Activated naive CD8-positive, alpha-beta T cell treated with anti-CD3 and anti-CD28 coated beads, Interleukin-2, amount 10 ng/mL, durations not matched to agents 7 days and 5 days (primary cell): ENCODE results near the gene TTYH3. TPM values are rescaled to one million over a fixed set of nuclear protein-coding genes. Genes with fewer than 3 reads are reported as not detected.
"Not testable (repeated sequence)": the region's sequence is repeated elsewhere in the genome, so short reads cannot be mapped to it uniquely, and the experiment has no call there.

Experiments
- ATAC-seq: fragments of 150-1000 bp; cut with Tn5 transposase; one replicate; pipeline ENCODE4 v1.10.0; 2021; ENCODE audit warnings: low read depth, moderate library complexity
- POLR2A ChIA-PET: fragments of 350-600 bp; sonication (Branson Sonifier 250); formaldehyde crosslinking; loops from one replicate; lab custom pipeline; 2021; ENCODE audit warnings: antibody characterized with exemption; lab: Charles Lee
- DNase-seq: peaks from one replicate; pipeline ENCODE4 v3.0.0; 2021
- H3K27ac Mint-ChIP-seq: one replicate; pipeline ENCODE4 v1.8.0; 2022; ENCODE audit warnings: mild to moderate bottlenecking, mixed read lengths
- H3K27me3 Mint-ChIP-seq: one replicate; pipeline ENCODE4 v1.8.0; 2022; ENCODE audit warnings: mild to moderate bottlenecking, moderate library complexity, mixed read lengths
- H3K36me3 Mint-ChIP-seq: one replicate; pipeline ENCODE4 v1.8.0; 2021; ENCODE audit warnings: mild to moderate bottlenecking, mixed read lengths
- H3K4me1 Mint-ChIP-seq: one replicate; pipeline ENCODE4 v1.8.0; 2021; ENCODE audit warnings: mixed read lengths
- H3K4me3 Mint-ChIP-seq: one replicate; pipeline ENCODE4 v1.8.0; 2022; ENCODE audit warnings: mild to moderate bottlenecking, moderate library complexity, mixed read lengths
- H3K9me3 Mint-ChIP-seq: one replicate; pipeline ENCODE4 v1.8.0; 2021; ENCODE audit warnings: mixed read lengths
- total RNA-seq, 2 experiments: library from RNA; stranded (reverse); gene quantifications; one replicate each; pipeline ENCODE4 v1.2.3, GENCODE V29; 2021

The TTYH3 gene
- total RNA-seq: 10 to 100 TPM; 32.0 to 33.4 TPM

GRCh38 chr7:2631946-2632732, at the start of gene TTYH3:
Gene TTYH3 (plus strand): TSS chr7:2631986. CDS start chr7:2632156, 170 bp downstream.
- ATAC-seq (peak; percentile 49), DNase-seq (peak; percentile 51)
- Mint-ChIP-seq H3K27me3 (peaks cover 14% of the 10 kb centered on the region), H3K36me3 (no peaks in the 10 kb centered on the region), H3K4me1 (peaks cover 5% of the 10 kb centered on the region), H3K9me3 (no peaks in the 10 kb centered on the region), H3K4me3 (peak within 1 kb of the TSS; percentile 90), H3K27ac (peak within 1 kb of the TSS; percentile 87)
- POLR2A ChIA-PET: interaction anchor here (1.0 to 6.4 kb wide), 6 partner anchors 12 to 278 kb away, joined by 3 to 42 read pairs (median 3); no protein-coding TSS in a partner anchor

GRCh38 chr7:2582006-2582735, 49.6 kb upstream of the TTYH3 start:
- Mint-ChIP-seq H3K4me3 (no peak overlapping the region), H3K4me1 (no peaks in the 10 kb centered on the region), H3K27ac (no peak overlapping the region), H3K27me3 (no peaks in the 10 kb centered on the region), H3K9me3 (no peaks in the 10 kb centered on the region), H3K36me3 (peaks cover 5% of the 10 kb centered on the region)
- POLR2A ChIA-PET: no interaction called here
- DNase-seq: no peak
- ATAC-seq: no peak

DNA sequence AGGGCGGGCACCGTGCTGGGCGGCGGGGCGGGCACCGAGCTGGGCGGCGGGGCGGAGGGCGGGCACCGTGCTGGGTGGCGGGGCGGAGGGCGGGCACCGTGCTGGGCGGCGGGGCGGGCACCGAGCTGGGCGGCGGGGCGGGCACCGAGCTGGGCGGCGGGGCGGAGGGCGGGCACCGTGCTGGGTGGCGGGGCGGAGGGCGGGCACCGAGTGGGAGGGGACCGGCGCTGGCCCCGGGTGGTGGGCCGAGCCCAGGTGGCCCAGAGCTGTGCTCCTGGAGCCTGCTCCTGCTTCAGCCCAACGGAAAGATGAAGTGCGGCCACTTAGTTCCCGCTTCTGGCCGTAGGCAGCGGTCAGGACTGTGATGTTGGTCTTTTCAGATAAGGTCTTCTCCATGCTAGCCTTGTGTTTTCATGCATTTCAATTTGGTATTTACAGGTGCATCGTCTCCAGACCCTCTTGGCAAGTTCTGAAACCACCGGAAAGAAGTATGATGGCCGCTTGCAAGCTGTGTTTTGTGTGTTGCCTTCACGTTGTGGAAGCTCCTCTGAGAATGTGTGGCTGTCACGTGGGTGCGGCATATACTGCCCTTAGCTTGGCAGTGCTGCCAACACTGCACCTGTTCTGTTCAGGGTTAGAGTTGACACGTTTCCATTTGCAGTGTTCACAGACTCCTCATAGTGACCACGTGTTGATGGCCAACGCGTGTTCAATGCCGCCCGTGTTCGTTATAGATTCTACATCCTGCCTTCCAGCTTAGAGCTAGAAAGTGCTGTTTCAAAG, 47.8 kb upstream of the TTYH3 start:
- Mint-ChIP-seq H3K4me1 (no peaks in the 10 kb centered on the region), H3K36me3 (peaks cover 5% of the 10 kb centered on the region), H3K4me3 (no peak overlapping the region), H3K27me3 (no peaks in the 10 kb centered on the region), H3K9me3 (no peaks in the 10 kb centered on the region), H3K27ac (no peak overlapping the region)
- POLR2A ChIA-PET: no interaction called here
- DNase-seq (no peak), ATAC-seq (no peak)

GRCh38 chr7:2585446-2585845, 46.3 kb upstream of the TTYH3 start:
- Mint-ChIP-seq H3K27ac (no peak overlapping the region), H3K27me3 (no peaks in the 10 kb centered on the region), H3K9me3 (no peaks in the 10 kb centered on the region), H3K4me3 (no peak overlapping the region), H3K4me1 (no peaks in the 10 kb centered on the region), H3K36me3 (peaks cover 3% of the 10 kb centered on the region)
- POLR2A ChIA-PET: no interaction called here
- DNase-seq: no peak
- no peak for ATAC-seq

DNA sequence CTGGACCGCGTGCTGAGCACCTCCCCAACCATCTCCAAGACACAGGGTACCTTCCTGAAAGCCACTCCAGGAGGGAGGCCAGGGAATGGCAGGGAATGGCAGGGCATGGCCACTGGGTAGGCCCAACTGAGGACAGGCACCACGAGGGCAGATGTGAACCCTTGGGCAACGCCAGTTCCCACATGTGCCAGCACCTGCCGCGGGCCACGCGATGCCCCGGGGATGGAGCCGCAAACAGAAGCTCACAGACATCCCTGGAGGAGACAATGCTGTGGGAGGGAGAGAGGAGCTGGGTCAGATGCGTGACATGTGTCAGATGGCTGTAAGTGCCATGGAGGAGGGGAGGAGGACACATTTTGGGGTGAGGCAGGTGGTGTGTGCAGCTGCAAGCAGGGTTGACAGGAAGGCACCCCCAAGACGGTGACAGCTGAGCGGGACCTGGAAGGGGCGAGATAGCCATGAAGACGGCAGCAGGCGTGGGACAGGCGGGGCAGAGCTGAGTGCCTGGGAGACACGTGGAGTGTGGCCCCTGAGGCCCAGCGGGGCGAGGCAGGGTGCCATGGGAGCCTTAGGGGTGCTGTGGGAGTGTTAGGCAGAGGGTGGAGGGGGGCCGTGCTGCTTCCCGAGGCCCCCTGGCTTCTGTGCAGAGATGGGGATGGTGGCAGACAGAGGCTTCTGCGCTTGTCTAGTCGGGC, 45.3 kb upstream of the TTYH3 start:
- H3K4me3 Mint-ChIP-seq: no peak overlapping the region
- H3K9me3 Mint-ChIP-seq: no peaks in the 10 kb centered on the region
- DNase-seq (no peak), ATAC-seq (no peak)
- no peaks in the 10 kb centered on the region for H3K27me3 Mint-ChIP-seq
- H3K36me3 Mint-ChIP-seq: peaks cover 3% of the 10 kb centered on the region
- no peaks in the 10 kb centered on the region for H3K4me1 Mint-ChIP-seq
- H3K27ac Mint-ChIP-seq: no peak overlapping the region
- POLR2A ChIA-PET: no interaction called here

DNA sequence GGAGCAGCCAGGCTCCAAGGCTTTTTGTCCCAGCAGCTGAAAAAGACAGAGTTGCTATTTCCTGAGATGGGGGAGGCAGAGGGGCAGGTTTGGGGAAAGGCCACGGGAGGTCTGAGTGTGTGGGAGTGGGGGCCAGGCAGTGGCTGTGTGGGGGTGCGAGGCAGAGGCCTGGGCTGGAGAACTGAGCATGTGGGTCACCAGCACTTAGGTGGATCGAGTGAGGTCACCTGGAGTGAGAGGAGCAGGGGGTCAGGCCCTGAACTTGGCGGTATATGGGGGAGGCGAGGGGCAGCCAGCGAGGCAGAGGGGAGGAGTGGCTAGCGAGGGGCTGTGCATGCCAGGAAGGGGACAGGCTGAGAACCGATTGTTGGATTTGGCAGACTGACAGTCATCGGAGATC, 44.7 kb upstream of the TTYH3 start:
- POLR2A ChIA-PET: no interaction called here
- Mint-ChIP-seq H3K27me3 (no peaks in the 10 kb centered on the region), H3K4me3 (no peak overlapping the region), H3K27ac (no peak overlapping the region), H3K9me3 (no peaks in the 10 kb centered on the region), H3K36me3 (peaks cover 4% of the 10 kb centered on the region), H3K4me1 (no peaks in the 10 kb centered on the region)
- DNase-seq (no peak), ATAC-seq (no peak)

- peaks cover 4% of the 10 kb centered on the region for H3K36me3 Mint-ChIP-seq
- H3K27me3 Mint-ChIP-seq: no peaks in the 10 kb centered on the region
- no peak for DNase-seq
- POLR2A ChIA-PET: no interaction called here
- no peak overlapping the region for H3K4me3 Mint-ChIP-seq
- no peaks in the 10 kb centered on the region for H3K9me3 Mint-ChIP-seq
- no peaks in the 10 kb centered on the region for H3K4me1 Mint-ChIP-seq
- no peak for ATAC-seq
- no peak overlapping the region for H3K27ac Mint-ChIP-seq
Observed at GRCh38 chr7:2587778-2588177, 44.0 kb upstream of the TTYH3 start.

- Mint-ChIP-seq H3K36me3 (peaks cover 4% of the 10 kb centered on the region), H3K4me1 (no peaks in the 10 kb centered on the region), H3K4me3 (no peak overlapping the region), H3K9me3 (no peaks in the 10 kb centered on the region), H3K27ac (no peak overlapping the region), H3K27me3 (no peaks in the 10 kb centered on the region)
- no peak for ATAC-seq
- POLR2A ChIA-PET: no interaction called here
- DNase-seq: no peak
Observed at GRCh38 chr7:2589341-2589740, 42.4 kb upstream of the TTYH3 start.

DNA sequence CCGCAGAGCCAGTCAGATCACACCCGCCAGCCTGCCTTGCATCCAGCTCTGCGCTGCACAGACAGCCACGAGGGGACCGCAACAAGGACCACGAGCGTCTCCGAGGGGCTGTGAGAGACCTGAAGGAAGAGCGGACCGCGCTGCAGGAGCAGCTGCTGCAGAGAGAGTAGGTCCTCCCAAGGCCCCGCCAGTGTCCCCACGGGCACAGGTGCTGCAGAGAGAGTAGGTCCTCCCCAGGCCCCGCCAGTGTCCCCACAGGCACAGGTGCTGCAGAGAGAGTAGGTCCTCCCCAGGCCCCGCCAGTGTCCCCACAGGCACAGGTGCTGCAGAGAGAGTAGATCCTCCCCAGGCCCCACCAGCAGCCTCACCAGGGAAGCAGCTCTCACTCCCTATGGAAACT, 41.8 kb upstream of the TTYH3 start:
- not testable (repeated sequence) for H3K27ac Mint-ChIP-seq

GRCh38 chr7:2592375-2592865, 39.4 kb upstream of the TTYH3 start:
- Mint-ChIP-seq H3K4me1 (no peaks in the 10 kb centered on the region), H3K27me3 (no peaks in the 10 kb centered on the region)
- POLR2A ChIA-PET: no interaction called here

More for the DNA sequence above, 41.8 kb upstream of the TTYH3 start:
- H3K27me3 Mint-ChIP-seq, H3K4me3 Mint-ChIP-seq, H3K9me3 Mint-ChIP-seq, ATAC-seq, POLR2A ChIA-PET, H3K36me3 Mint-ChIP-seq, H3K4me1 Mint-ChIP-seq, DNase-seq: not testable (repeated sequence)

DNA sequence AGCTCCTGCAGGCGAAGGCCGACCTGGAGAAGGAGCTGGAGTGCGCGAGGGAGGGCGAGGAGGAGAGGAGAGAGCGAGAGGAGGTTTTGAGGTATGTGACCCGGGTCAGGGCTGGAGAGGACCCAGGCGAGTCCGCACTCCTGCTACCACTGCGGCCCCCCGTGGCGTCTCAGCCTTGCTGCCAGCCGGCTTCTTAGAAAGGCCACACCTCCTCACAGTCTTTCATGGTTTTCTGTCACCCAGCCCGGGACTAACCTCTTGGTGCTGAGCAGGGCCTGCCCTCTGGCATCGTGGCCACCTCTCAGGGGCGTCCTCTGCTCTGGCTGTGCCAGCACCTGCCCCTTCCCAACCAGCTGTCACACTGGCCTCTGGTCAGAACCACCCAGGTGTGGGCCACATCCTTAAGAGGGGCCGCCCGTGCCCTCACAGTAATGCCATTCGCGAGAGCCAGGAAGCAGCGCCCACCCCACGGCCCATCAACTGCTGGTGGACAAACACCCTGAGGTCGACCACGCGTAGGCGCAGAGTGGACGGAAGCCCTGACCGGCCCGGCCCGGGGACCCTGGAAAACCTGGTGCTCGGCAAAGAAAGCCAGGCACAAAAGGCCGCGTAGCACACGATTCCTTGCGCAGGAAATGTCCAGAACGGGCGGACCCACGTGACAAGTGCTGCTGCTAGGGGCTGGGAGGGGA, 38.6 kb upstream of the TTYH3 start:
- ATAC-seq: no peak
- Mint-ChIP-seq H3K27me3 (no peaks in the 10 kb centered on the region), H3K4me1 (no peaks in the 10 kb centered on the region), H3K9me3 (no peaks in the 10 kb centered on the region), H3K36me3 (peaks cover 1% of the 10 kb centered on the region), H3K27ac (no peak overlapping the region), H3K4me3 (no peak overlapping the region)
- no peak for DNase-seq
- POLR2A ChIA-PET: no interaction called here

More at GRCh38 chr7:2592375-2592865, 39.4 kb upstream of the TTYH3 start:
- Mint-ChIP-seq H3K9me3 (no peaks in the 10 kb centered on the region), H3K4me3 (no peak overlapping the region), H3K36me3 (peaks cover 1% of the 10 kb centered on the region), H3K27ac (no peak overlapping the region)
- ATAC-seq (no peak), DNase-seq (no peak)

GRCh38 chr7:2594599-2594998, 37.2 kb upstream of the TTYH3 start:
- H3K9me3 Mint-ChIP-seq: no peaks in the 10 kb centered on the region
- no peak overlapping the region for H3K27ac Mint-ChIP-seq
- POLR2A ChIA-PET: no interaction called here
- H3K27me3 Mint-ChIP-seq: no peaks in the 10 kb centered on the region
- no peak for ATAC-seq
- no peak overlapping the region for H3K4me3 Mint-ChIP-seq
- no peaks in the 10 kb centered on the region for H3K4me1 Mint-ChIP-seq
- H3K36me3 Mint-ChIP-seq: peaks cover 5% of the 10 kb centered on the region
- no peak for DNase-seq
